Activated CD8-positive, alpha-beta memory T cell treated with anti-CD3 and anti-CD28 coated beads, Interleukin-2, amount 50 U/mL, for 1 hour (primary cell): ENCODE measurements around the gene NDRG3.
"Not testable (repeated sequence)": the region's sequence is repeated elsewhere in the genome, so short reads cannot be mapped to it uniquely, and the experiment has no call there.

Source experiments
- DNase-seq: peaks from one replicate; pipeline ENCODE4 v3.0.0-alpha.2; 2020; ENCODE audit errors: extremely low read depth

NDRG3 gene

GRCh38 chr20:36688630-36689029, 57.3 kb downstream of the NDRG3 start:
- DNase-seq = no peak

DNA sequence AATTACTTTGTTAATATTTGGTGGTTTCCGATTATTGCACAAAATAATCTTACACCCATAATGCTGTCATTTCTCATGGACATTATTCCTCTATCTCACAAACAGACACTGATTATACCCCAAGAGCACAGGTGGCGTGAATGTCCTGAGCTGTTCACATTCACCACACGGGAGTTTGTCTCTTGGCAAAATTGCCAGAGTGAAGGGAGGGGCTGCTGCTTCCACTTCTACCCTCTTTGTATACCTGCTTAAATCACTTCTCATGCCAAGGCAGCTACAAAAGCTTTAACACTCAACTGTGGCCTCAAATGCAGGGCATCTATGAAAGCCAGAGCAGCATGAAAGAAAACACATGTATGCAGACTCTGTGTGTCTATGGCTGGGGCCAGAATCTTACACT, 58.0 kb downstream of the NDRG3 start:
- no peak for DNase-seq

DNA sequence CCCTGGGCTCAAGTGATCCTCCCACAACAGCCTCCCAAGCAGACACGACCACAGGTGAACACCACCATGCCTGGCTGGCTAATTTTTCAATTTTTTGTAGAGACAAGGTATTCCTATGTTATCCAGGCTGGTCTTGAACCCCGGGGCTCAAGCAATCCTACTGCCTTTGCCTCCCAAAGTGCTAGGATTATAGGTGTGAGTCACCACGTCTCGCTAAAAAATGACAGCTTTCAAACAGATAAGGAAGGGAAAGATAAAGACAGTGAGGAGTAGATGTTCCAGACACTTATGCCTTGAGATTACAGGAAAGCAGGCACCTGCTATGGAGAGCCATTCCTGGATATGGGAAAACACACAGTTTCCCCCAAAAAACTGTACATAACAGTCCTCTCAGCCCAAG, 58.9 kb downstream of the NDRG3 start:
- no peak for DNase-seq

DNA sequence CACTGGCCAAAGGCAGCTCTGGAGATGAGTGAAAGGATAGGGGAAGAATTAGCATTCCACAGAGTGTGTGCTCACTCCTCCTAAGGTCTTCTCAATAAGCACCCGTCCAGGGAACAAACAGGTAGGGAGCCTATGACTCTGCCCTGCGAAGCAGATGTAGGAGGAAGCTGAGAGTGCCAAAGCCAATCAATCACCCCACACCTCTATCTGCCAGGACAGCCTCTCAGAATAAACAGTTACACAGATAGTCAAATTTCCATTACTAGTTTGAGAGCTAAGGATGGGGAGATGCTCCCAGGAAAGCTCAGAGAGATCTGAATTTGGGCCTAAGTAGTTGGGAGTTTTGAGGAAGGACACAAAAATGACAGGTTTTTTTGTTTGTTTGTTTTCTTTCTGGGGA, 59.4 kb downstream of the NDRG3 start:
- no peak for DNase-seq

- no peak for DNase-seq
Observed at GRCh38 chr20:36684747-36685146, 61.1 kb downstream of the NDRG3 start.

- DNase-seq = no peak
Observed at GRCh38 chr20:36682311-36682710, 63.6 kb downstream of the NDRG3 start.

DNA sequence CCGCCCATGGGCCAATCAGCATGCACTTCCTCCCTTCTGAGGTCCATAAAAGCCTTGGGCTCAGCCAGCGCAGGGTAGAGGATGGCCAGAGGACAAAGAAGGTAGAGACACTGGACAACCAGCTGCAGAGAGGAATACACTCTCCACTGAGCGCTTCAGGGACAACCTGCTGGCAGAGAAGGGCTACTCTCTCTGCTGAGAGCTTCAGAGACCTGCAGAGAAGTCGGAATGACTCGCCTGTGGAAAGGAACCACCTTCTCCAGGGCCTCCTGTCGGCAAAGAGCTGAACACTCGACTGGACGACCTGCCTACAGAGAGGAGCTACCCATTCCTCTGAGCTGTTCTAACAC, 68.5 kb downstream of the NDRG3 start:
- DNase-seq = no peak

GRCh38 chr20:36676701-36677421, 69.0 kb downstream of the NDRG3 start:
- DNase-seq = no peak

- not testable (repeated sequence) for DNase-seq
Observed at GRCh38 chr20:36675545-36675944, 70.3 kb downstream of the NDRG3 start.

GRCh38 chr20:36672991-36673390, 72.9 kb downstream of the NDRG3 start:
- no peak for DNase-seq

- DNase-seq = no peak
Observed at GRCh38 chr20:36670665-36671357, 75.1 kb downstream of the NDRG3 start.

DNA sequence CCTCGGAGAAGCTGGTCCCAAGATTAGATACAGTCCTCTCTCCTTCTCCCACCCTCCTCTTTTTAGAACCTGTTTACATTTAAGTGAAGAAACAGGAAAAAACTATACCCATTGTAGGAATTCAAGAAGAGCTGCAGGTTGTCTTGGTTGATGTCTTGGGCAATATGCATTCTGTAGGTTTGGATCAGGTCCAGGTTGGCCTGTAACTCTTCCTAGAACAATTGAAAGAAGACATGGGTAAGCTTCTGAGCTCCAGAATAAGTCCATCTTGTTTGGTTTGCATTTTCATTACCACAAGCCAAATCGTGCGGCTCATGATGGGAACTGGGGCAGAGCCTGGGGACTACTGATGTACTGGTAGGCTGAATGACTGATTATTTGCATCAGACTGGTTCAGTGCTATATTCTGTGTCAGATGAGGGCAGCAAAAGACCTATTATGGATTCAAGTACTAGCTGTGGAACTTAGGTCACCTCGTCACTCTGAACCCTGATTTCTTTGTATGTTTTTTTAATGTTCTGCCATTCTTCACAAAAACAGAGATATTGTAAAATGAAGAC, 79.6 kb downstream of the NDRG3 start:
- DNase-seq = no peak

DNA sequence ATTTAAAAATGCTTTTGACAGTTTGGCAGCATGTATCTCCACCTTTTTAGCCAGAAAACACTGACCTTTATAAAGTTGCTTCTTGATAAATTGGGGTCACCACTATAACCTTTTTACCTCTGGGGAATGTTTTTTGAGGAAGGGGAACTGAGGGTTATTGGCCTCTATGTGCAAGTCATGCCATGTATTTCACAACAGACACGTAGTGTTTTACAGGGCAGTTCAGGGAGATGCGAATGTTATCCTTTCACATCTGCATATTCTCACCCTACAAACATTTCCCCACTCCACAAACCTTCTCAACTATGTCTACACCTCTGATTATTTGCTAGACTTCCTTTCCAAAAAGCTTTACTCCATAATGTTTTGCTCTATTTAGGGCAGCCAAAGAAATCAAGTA, 82.9 kb downstream of the NDRG3 start:
- no peak for DNase-seq

GRCh38 chr20:36658300-36658699, 87.6 kb downstream of the NDRG3 start:
- no peak for DNase-seq

DNA sequence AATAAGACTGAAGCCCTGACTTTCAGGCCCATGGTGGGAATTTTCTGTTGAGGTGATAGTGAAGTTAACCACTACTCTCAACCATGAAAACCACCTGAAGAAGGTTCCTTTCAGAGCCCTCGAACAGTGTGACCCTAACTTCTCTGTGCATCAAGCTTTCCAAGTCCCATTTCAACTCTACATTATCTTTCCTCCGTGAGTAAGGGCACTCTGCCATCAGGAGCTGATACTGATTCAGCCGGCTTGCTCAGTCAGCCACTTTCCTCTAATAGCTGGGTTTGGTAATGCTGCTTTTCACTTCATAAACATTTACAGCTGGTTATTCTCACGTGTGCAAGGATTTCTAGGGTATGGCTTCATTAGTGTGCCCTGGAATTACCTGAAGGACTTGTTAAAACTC, 89.2 kb downstream of the NDRG3 start:
- no peak for DNase-seq

DNA sequence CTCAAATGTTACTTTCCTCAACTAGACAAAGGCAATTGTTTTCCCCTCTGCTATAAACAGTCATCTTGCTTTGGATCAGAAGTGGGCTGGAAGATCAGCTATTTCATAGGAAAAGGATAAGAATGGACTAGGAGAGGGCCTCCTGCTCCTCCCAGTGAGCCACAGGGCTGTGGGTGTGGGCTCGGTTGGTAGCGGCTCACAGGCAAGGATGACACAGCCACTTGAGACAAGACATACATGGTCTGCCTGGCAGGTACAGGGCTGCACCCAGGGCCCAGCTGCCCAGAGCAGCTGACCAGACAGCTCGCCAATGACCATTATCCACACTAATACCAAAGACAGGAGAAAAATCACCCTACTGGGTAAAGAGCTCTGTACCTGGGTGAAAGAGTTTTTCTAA, 90.9 kb downstream of the NDRG3 start:
- no peak for DNase-seq

DNA sequence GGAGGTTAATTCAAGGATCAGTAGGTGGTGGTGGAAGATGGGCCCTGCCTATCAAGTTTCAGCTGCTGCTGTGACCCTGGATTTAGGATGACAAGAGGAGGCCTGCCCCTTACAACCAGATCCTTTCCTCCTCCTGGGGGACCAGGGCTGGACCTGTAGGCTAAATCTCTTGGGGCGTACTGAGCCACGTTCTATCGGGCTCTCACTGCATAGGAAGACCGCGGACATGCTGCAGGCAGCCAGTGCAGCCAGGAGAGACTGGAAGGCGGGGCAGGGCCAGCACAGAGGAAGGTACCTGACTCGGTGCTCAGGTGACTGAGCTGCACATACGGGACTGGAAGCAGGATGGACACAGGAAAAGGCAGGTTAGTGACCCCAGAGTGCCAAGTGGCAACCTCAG, 91.4 kb downstream of the NDRG3 start:
- no peak for DNase-seq

- DNase-seq = no peak
Observed at GRCh38 chr20:36653456-36653855, 92.4 kb downstream of the NDRG3 start.

DNA sequence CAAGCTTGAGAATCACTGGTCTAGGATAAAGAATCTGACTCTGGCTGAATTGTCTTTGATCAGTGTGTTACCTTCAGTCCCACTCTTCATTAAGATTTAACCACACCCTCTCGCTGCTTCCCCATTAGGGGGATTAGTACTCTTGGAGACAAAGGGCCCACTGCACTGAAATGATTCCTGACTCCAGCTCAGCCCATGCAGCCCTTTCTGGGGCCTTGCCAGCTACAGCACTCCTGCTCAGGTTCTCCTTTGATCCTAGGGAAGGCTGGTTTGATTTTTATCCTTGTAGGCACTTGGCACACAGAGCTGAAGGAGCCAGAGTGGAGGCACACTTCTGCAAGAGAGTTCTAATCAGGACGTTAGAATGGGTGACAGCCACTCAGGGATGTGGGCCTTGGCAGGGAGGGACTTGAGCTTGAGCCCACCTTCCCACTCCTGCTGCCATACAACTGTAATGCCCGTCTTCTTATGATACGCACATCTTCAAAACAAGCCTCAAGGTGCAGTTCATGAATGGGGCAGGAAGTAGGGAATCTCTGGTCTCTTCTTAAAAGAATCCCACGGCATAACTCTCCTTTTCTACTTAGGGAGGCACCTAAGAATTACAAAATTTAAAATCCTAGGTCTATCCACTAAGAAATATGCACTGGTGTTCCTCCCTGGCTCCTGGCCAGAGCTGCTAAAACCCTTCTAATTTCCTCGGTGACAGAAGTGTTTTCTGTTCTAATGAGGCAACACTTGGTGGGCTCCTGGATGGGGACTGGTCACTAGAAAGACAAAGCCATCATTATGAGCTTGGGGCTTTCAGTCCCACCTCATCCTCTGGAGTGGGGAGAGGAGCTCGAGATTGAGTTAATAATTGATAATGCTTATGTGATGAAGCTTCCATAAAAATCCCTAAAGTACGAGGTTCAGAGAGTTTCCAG, 98.4 kb downstream of the NDRG3 start:
- DNase-seq = no peak

- no peak for DNase-seq
Observed at GRCh38 chr20:36646678-36647077, 99.2 kb downstream of the NDRG3 start.

DNA sequence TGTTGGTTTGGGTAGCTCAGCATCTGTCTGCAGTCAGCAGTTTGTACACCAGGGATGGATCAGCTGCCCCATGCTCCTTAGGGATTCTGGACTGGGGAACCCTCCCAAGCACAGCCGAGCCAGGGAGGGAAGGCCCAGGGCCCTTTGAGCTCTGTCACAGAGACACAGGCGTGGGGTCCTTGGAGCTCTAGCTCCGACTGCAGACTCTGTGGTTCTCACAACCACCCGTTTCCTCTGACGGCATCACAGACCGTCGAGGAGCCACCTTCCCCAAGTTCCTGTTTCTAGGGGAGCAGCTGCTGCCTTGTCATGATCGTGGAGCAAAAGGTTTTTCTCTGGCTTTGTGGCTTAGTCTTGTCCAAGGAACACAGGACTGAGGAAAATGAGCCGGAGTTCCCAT, 99.9 kb downstream of the NDRG3 start, which contains the start of gene SLA2:
TSS of gene SLA2 (minus strand) at position 199 of the 400 bp plus-strand sequence. CDS start 4,861 bp downstream, outside the sequence.
- DNase-seq = peak; percentile 55

DNA sequence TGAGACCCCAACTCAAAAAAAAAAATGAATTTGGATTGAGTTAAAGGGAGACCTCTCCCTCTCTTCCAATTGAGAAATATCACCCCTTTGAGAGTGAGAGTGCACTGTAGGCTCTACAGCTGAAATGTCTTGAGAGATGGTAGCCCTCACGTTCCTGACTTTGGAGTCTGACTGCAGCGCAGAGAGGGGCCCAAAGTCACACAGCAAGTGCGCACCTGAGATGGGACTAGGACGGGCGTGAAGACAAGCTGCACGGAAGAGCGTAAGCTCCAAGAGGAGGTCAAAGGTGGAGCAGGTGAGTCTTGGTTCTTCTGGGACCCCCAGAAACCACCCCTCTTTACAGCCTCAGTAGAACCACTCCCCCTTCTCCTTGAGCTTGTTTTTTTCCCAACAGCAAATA, 100.5 kb downstream of the NDRG3 start:
- no peak for DNase-seq
